A549 treated with CpdA at 1 μM for 4 hours (cell line): Measurements from ENCODE around the gene LPGAT1. TPM values are rescaled to one million over a fixed set of nuclear protein-coding genes. Genes with fewer than 3 reads are reported as not detected.

Source experiments
- total RNA-seq: library from RNA; stranded (reverse); fragments of 200-300 nt; extraction: Qiagen RNA extraction; gene quantifications from 5 replicates; pipeline ENCODE4 v1.2.3, GENCODE V29; 2022; ENCODE audit warnings: low read depth

The LPGAT1 gene, protein sequence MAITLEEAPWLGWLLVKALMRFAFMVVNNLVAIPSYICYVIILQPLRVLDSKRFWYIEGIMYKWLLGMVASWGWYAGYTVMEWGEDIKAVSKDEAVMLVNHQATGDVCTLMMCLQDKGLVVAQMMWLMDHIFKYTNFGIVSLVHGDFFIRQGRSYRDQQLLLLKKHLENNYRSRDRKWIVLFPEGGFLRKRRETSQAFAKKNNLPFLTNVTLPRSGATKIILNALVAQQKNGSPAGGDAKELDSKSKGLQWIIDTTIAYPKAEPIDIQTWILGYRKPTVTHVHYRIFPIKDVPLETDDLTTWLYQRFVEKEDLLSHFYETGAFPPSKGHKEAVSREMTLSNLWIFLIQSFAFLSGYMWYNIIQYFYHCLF
- total RNA-seq: 22.7 to 36.2 TPM (median 34.6 TPM) in 5 replicates

GRCh38 chr1:211830328-211831142, at the start of gene LPGAT1:
Gene LPGAT1 (minus strand): TSS chr1:211830763. CDS start chr1:211829296, 1,467 bp downstream.

Other genes with a start within 250 kb of the LPGAT1 start
- 38.5 to 58.4 TPM (median 46.4 TPM) in 5 replicates for gene NEK2, start 155.1 kb downstream of the LPGAT1 start, total RNA-seq
- gene INTS7, start 204.8 kb upstream of the LPGAT1 start, total RNA-seq: 20.1 to 23.5 TPM (median 22.5 TPM) in 5 replicates
- 19.2 to 25.0 TPM (median 22.7 TPM) in 5 replicates for gene DTL, start 205.0 kb upstream of the LPGAT1 start, total RNA-seq